Stomach smooth muscle (tissue), 2 donors: ENCODE measurements around the gene SH3YL1.

Experiments used
- H3K27ac ChIP-seq: one replicate; pipeline ENCODE4 v1.7.0; 2013; ENCODE audit warnings: mild to moderate bottlenecking, low read length, inconsistent platforms
- H3K27me3 ChIP-seq, 2 donors: one replicate each; pipeline ENCODE4 v1.7.0; 2013; ENCODE audit warnings: low read length in 2 of 2; ENCODE audit not compliant: insufficient read depth in 2 of 2, control insufficient read depth in 1 of 2
- H3K36me3 ChIP-seq, 2 donors: one replicate each; pipeline ENCODE4 v1.7.0; 2013; ENCODE audit warnings: low read length in 2 of 2; ENCODE audit not compliant: control insufficient read depth in 2 of 2, insufficient read depth in 2 of 2
- H3K4me1 ChIP-seq: one replicate; pipeline ENCODE4 v1.7.0; 2013; ENCODE audit warnings: low read length; ENCODE audit not compliant: control insufficient read depth, insufficient read depth
- H3K4me3 ChIP-seq, 2 donors: one replicate each; pipeline ENCODE4 v1.7.0; 2013; ENCODE audit warnings: low read length in 2 of 2
- H3K9ac ChIP-seq, 2 donors: one replicate each; pipeline ENCODE4 v1.7.0; 2013; ENCODE audit warnings: low read length in 2 of 2, mild to moderate bottlenecking in 1 of 2
- H3K9me3 ChIP-seq, 2 donors: one replicate each; pipeline ENCODE4 v1.7.0; 2013; ENCODE audit warnings: low read length in 2 of 2; ENCODE audit not compliant: control insufficient read depth in 2 of 2
- donor health status: healthy.
- donor health status: Pancreatic carcinoma.

SH3YL1 gene

GRCh38 chr2:257429-257828 lies 6.4 kb downstream of the SH3YL1 start:
- Histone ChIP-seq H3K9ac (no peak overlapping the region), H3K27me3 (no peaks in the 10 kb centered on the region), H3K4me3 (no peak overlapping the region), H3K4me1 (no peaks in the 10 kb centered on the region), H3K27ac (no peak overlapping the region), H3K36me3 (peaks cover 0 to 2% of the 10 kb centered on the region in 2 donors), H3K9me3 (peaks cover 2 to 7% of the 10 kb centered on the region in 2 donors)

- Histone ChIP-seq H3K4me3 (no peak overlapping the region), H3K27me3 (no peaks in the 10 kb centered on the region), H3K27ac (no peak overlapping the region), H3K9me3 (peaks cover 2 to 7% of the 10 kb centered on the region in 2 donors), H3K4me1 (no peaks in the 10 kb centered on the region), H3K9ac (no peak overlapping the region), H3K36me3 (peaks cover 0 to 4% of the 10 kb centered on the region in 2 donors)
Measured at GRCh38 chr2:256094-256493, 7.7 kb downstream of the SH3YL1 start.

GRCh38 chr2:255195-255594 lies 8.6 kb downstream of the SH3YL1 start:
- Histone ChIP-seq H3K4me1 (no peaks in the 10 kb centered on the region), H3K4me3 (no peak overlapping the region), H3K9ac (no peak overlapping the region), H3K27ac (no peak overlapping the region), H3K9me3 (peaks cover 0 to under 1% of the 10 kb centered on the region in 2 donors), H3K36me3 (peaks cover 0 to 5% of the 10 kb centered on the region in 2 donors), H3K27me3 (no peaks in the 10 kb centered on the region)

GRCh38 chr2:254241-254640 lies 9.6 kb downstream of the SH3YL1 start:
- Histone ChIP-seq H3K9me3 (no peaks in the 10 kb centered on the region), H3K9ac (no peak overlapping the region), H3K36me3 (peaks cover 0 to 7% of the 10 kb centered on the region in 2 donors), H3K4me3 (no peak overlapping the region), H3K27me3 (no peaks in the 10 kb centered on the region), H3K27ac (no peak overlapping the region), H3K4me1 (no peaks in the 10 kb centered on the region)

- H3K4me1 ChIP-seq: no peaks in the 10 kb centered on the region
- no peak overlapping the region for H3K27ac ChIP-seq
- H3K9me3 ChIP-seq: no peaks in the 10 kb centered on the region
- no peaks in the 10 kb centered on the region for H3K27me3 ChIP-seq
- no peak overlapping the region for H3K4me3 ChIP-seq
- H3K36me3 ChIP-seq: peaks cover 0 to 6% of the 10 kb centered on the region in 2 donors
- no peak overlapping the region for H3K9ac ChIP-seq
Measured at GRCh38 chr2:253202-253638, 10.6 kb downstream of the SH3YL1 start.

GRCh38 chr2:252001-252602 lies 11.7 kb downstream of the SH3YL1 start:
- H3K4me3 ChIP-seq: no peak overlapping the region
- peaks cover 4 to 6% of the 10 kb centered on the region in 2 donors for H3K36me3 ChIP-seq
- H3K27ac ChIP-seq: no peak overlapping the region
- no peak overlapping the region for H3K9ac ChIP-seq
- H3K9me3 ChIP-seq: no peaks in the 10 kb centered on the region
- H3K27me3 ChIP-seq: no peaks in the 10 kb centered on the region
- H3K4me1 ChIP-seq: no peaks in the 10 kb centered on the region

GRCh38 chr2:249538-250042 lies 14.2 kb downstream of the SH3YL1 start:
- Histone ChIP-seq H3K4me3 (no peak overlapping the region), H3K27me3 (no peaks in the 10 kb centered on the region), H3K9me3 (no peaks in the 10 kb centered on the region), H3K9ac (no peak overlapping the region), H3K4me1 (no peaks in the 10 kb centered on the region), H3K36me3 (peaks cover 9 to 10% of the 10 kb centered on the region in 2 donors), H3K27ac (no peak overlapping the region)

- H3K9me3 ChIP-seq: no peaks in the 10 kb centered on the region
- H3K27me3 ChIP-seq: no peaks in the 10 kb centered on the region
- peaks cover 10 to 13% of the 10 kb centered on the region in 2 donors for H3K36me3 ChIP-seq
- H3K4me3 ChIP-seq: no peak overlapping the region
- H3K9ac ChIP-seq: no peak overlapping the region
- H3K27ac ChIP-seq: no peak overlapping the region
- H3K4me1 ChIP-seq: no peaks in the 10 kb centered on the region
Measured at GRCh38 chr2:248724-249123, 15.1 kb downstream of the SH3YL1 start.

- Histone ChIP-seq H3K27me3 (no peaks in the 10 kb centered on the region), H3K9me3 (no peaks in the 10 kb centered on the region), H3K9ac (no peak overlapping the region), H3K4me1 (no peaks in the 10 kb centered on the region), H3K4me3 (no peak overlapping the region), H3K27ac (no peak overlapping the region), H3K36me3 (peaks cover 17 to 21% of the 10 kb centered on the region in 2 donors)
Measured at GRCh38 chr2:246489-247144, 17.2 kb downstream of the SH3YL1 start.

- no peaks in the 10 kb centered on the region for H3K27me3 ChIP-seq
- H3K9ac ChIP-seq: no peak overlapping the region
- no peak overlapping the region for H3K27ac ChIP-seq
- H3K36me3 ChIP-seq: peaks cover 20 to 22% of the 10 kb centered on the region in 2 donors
- no peak overlapping the region for H3K4me3 ChIP-seq
- H3K4me1 ChIP-seq: no peaks in the 10 kb centered on the region
- H3K9me3 ChIP-seq: no peaks in the 10 kb centered on the region
Measured at GRCh38 chr2:244547-244946, 19.3 kb downstream of the SH3YL1 start.

- no peaks in the 10 kb centered on the region for H3K4me1 ChIP-seq
- H3K4me3 ChIP-seq: no peak overlapping the region
- no peak overlapping the region for H3K9ac ChIP-seq
- H3K9me3 ChIP-seq: no peaks in the 10 kb centered on the region
- no peaks in the 10 kb centered on the region for H3K27me3 ChIP-seq
- no peak overlapping the region for H3K27ac ChIP-seq
- H3K36me3 ChIP-seq: peaks cover 16 to 20% of the 10 kb centered on the region in 2 donors
Measured at GRCh38 chr2:238869-239268, 25.0 kb downstream of the SH3YL1 start.
